CD4-positive, CD25-positive, alpha-beta regulatory T cell (primary cell): Measurements from ENCODE around the gene WFDC1. TPM values are rescaled to one million over a fixed set of nuclear protein-coding genes. Genes with fewer than 3 reads are reported as not detected.
"Not testable (repeated sequence)": the region's sequence is repeated elsewhere in the genome, so short reads cannot be mapped to it uniquely, and the experiment has no call there.

Experiments used
- ATAC-seq, 2 donors: fragments of 150-1000 bp; cut with Tn5 transposase; one replicate each; pipeline ENCODE4 v1.10.0; 2021; ENCODE audit warnings: low read depth in 2 of 2, moderate number of reproducible peaks in 2 of 2, moderate library complexity in 1 of 2
- DNase-seq, 3 donors: peaks; one replicate each; pipeline versions ENCODE4 v3.0.0 to v3.0.0-alpha.2; 2012 to 2022; ENCODE audit warnings: mixed read lengths in 1 of 3
- H3K27ac ChIP-seq: one replicate; pipeline ENCODE4 v1.7.0; 2013; ENCODE audit warnings: mild to moderate bottlenecking, low read length; ENCODE audit not compliant: insufficient read depth, poor library complexity, severe bottlenecking
- H3K27me3 ChIP-seq: one replicate; pipeline ENCODE4 v1.7.0; 2013; ENCODE audit warnings: low read length; ENCODE audit not compliant: control insufficient read depth, insufficient read depth
- H3K36me3 ChIP-seq: one replicate; pipeline ENCODE4 v1.7.0; 2013; ENCODE audit warnings: mild to moderate bottlenecking, low read length, moderate library complexity; ENCODE audit not compliant: control insufficient read depth, insufficient read depth
- H3K4me1 ChIP-seq: 2 replicates; pipeline ENCODE4 v1.7.0; 2013; ENCODE audit warnings: mild to moderate bottlenecking, low read length; ENCODE audit not compliant: insufficient read depth, control insufficient read depth, poor library complexity, severe bottlenecking
- H3K4me3 ChIP-seq: one replicate; pipeline ENCODE4 v1.7.0; 2013; ENCODE audit warnings: low read depth, mild to moderate bottlenecking, low read length, moderate library complexity
- H3K9me3 ChIP-seq, 2 experiments: 1 replicate in 1 of 2; 2 replicates in 1 of 2; pipeline ENCODE4 v1.7.0; 2013; ENCODE audit warnings: low read length in 2 of 2, mild to moderate bottlenecking in 1 of 2, moderate library complexity in 1 of 2; ENCODE audit not compliant: control insufficient read depth in 2 of 2
- H3K27ac Mint-ChIP-seq, 3 donors: one replicate each; pipeline ENCODE4 v1.8.0; 2020 to 2022; ENCODE audit warnings: mild to moderate bottlenecking in 3 of 3, mixed read lengths in 3 of 3, moderate library complexity in 2 of 3
- H3K27me3 Mint-ChIP-seq: one replicate; pipeline ENCODE4 v1.8.0; 2022; ENCODE audit warnings: mild to moderate bottlenecking, mixed read lengths
- H3K36me3 Mint-ChIP-seq: one replicate; pipeline ENCODE4 v1.8.0; 2020; ENCODE audit warnings: mixed read lengths
- H3K4me1 Mint-ChIP-seq, 4 donors: one replicate each; pipeline ENCODE4 v1.8.0; 2020 to 2022; ENCODE audit warnings: mixed read lengths in 4 of 4, mild to moderate bottlenecking in 1 of 4
- H3K4me3 Mint-ChIP-seq, 4 donors: one replicate each; pipeline ENCODE4 v1.8.0; 2020 to 2022; ENCODE audit warnings: mild to moderate bottlenecking in 4 of 4, mixed read lengths in 4 of 4, moderate library complexity in 3 of 4
- H3K9me3 Mint-ChIP-seq, 7 donors: one replicate each; pipeline ENCODE4 v1.8.0; 2020 to 2022; ENCODE audit warnings: mixed read lengths in 7 of 7, mild to moderate bottlenecking in 3 of 7, moderate library complexity in 2 of 7
- polyA plus RNA-seq, 4 donors: library from polyadenylated mRNA; unstranded; fragments of 300-500 nt; fragmentation: Illumina TruSeq; gene quantifications; one replicate each; pipeline ENCODE4 v1.2.3, GENCODE V29; 2021
- total RNA-seq: library from RNA; stranded (reverse); gene quantifications from one replicate; pipeline ENCODE4 v1.2.3, GENCODE V29; 2022

Gene WFDC1
- total and polyA plus RNA-seq, 5 donors from 2014 or later = not detected

GRCh38 chr16:84341528-84342295 lies 47.0 kb downstream of the WFDC1 start:
- Histone ChIP-seq H3K36me3 (no peaks in the 10 kb centered on the region), H3K27ac (no peak overlapping the region), H3K9me3 (no peaks in the 10 kb centered on the region), H3K4me3 (no peak overlapping the region), H3K4me1 (no peaks in the 10 kb centered on the region), H3K27me3 (no peaks in the 10 kb centered on the region)
- H3K4me1 Mint-ChIP-seq = no peaks in the 10 kb centered on the region
- DNase-seq (no peak), ATAC-seq (no peak)
- peaks cover 4% of the 10 kb centered on the region for H3K27me3 Mint-ChIP-seq
- H3K9me3 Mint-ChIP-seq = peaks cover 0 to 8% (median 4%) of the 10 kb centered on the region in 7 donors
- no peak overlapping the region for H3K27ac Mint-ChIP-seq
- H3K36me3 Mint-ChIP-seq = peaks cover 3% of the 10 kb centered on the region
- no peak overlapping the region for H3K4me3 Mint-ChIP-seq

- not testable (repeated sequence) for DNase-seq, H3K9me3 Mint-ChIP-seq, H3K4me3 Mint-ChIP-seq, H3K4me1 ChIP-seq, H3K4me3 ChIP-seq, H3K36me3 Mint-ChIP-seq, H3K27ac ChIP-seq, H3K27ac Mint-ChIP-seq, H3K27me3 Mint-ChIP-seq, ATAC-seq, H3K27me3 ChIP-seq, H3K4me1 Mint-ChIP-seq, H3K36me3 ChIP-seq, H3K9me3 ChIP-seq
Measured at GRCh38 chr16:84343800-84344199, 49.1 kb downstream of the WFDC1 start.

DNA sequence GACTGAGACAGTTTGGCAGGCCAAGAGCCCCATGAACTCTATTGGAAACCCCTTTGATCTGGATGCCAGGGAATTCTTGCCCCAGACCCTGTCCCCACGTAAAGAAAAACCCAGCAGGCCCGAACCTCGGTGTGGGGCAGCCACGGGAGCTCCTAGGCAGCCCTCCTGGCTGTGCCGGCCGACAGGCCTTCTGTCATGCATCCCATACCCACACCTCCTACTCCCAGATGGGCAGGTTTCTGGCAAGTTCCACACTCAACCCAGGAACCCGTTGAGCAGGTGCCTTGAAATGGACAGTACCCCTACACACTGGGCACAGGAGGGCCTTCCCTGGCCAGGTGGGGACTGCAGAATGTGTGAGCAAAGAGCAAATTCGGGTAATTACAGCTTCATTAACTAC lies 50.1 kb downstream of the WFDC1 start:
- no peaks in the 10 kb centered on the region for H3K27me3 ChIP-seq
- peaks cover 4% of the 10 kb centered on the region for H3K27me3 Mint-ChIP-seq
- no peaks in the 10 kb centered on the region for H3K36me3 Mint-ChIP-seq
- H3K9me3 Mint-ChIP-seq = no peaks in the 10 kb centered on the region
- DNase-seq (no peak), ATAC-seq (no peak)
- no peaks in the 10 kb centered on the region for H3K4me1 ChIP-seq
- no peak overlapping the region for H3K27ac ChIP-seq
- H3K27ac Mint-ChIP-seq = no peak overlapping the region
- no peaks in the 10 kb centered on the region for H3K9me3 ChIP-seq
- no peaks in the 10 kb centered on the region for H3K36me3 ChIP-seq
- no peaks in the 10 kb centered on the region for H3K4me1 Mint-ChIP-seq
- no peak overlapping the region for H3K4me3 ChIP-seq
- no peak overlapping the region for H3K4me3 Mint-ChIP-seq

DNA sequence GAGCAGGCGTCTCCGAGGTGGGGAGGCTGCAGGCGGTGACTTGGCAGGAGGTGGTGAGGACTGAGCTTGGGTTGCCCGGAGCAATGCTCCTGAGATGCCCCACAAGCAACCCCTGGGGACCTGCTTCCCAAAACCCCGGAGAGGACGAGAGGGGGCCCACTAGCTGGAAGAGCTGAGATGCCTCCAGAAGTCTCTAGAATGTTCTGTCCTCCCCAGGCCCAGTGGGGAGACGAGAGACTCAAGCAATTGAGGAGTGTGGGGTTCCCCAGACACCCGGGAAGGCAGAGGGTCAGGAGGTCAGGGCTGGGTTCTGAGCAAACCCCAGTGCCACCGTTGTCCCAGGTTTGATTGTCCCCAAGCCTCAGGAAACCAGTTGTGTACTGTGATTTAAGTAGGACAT lies 52.5 kb downstream of the WFDC1 start:
- Histone ChIP-seq H3K4me3 (no peak overlapping the region), H3K27me3 (no peaks in the 10 kb centered on the region), H3K27ac (no peak overlapping the region), H3K4me1 (no peaks in the 10 kb centered on the region), H3K36me3 (no peaks in the 10 kb centered on the region), H3K9me3 (no peaks in the 10 kb centered on the region)
- Mint-ChIP-seq H3K9me3 (no peaks in the 10 kb centered on the region), H3K4me1 (no peaks in the 10 kb centered on the region), H3K36me3 (no peaks in the 10 kb centered on the region), H3K27ac (no peak overlapping the region), H3K27me3 (peaks cover 7% of the 10 kb centered on the region), H3K4me3 (no peak overlapping the region)
- DNase-seq = no peak
- ATAC-seq = no peak

DNA sequence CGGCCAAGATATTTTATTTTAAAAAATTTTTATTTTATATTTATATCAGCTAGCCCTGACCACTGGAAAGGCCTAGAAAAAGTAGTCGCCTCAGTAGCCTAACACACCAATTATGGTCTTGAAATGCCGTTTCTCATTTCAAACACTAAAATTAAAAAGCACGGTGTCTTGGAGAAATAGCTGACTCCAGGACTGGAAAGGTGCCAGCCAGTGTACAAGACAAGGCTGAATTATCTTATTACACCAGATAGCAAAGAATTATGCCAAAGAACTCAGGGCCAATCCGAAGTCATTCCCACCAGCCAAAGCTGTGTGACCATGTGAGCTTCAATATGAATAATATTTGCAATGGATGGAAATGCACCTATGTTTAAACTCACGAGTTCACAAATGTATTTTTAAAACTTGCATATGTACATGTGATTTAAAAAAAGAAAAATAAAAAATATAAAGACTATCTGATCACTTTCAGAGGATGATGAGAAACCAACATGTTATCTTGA lies 53.8 kb downstream of the WFDC1 start:
- Mint-ChIP-seq H3K4me1 (peaks cover 0 to 2% (median 0%) of the 10 kb centered on the region in 4 donors), H3K4me3 (no peak overlapping the region), H3K27me3 (peaks cover 4% of the 10 kb centered on the region), H3K9me3 (no peaks in the 10 kb centered on the region), H3K27ac (no peak overlapping the region), H3K36me3 (no peaks in the 10 kb centered on the region)
- DNase-seq = no peak
- ATAC-seq = no peak
- no peaks in the 10 kb centered on the region for H3K9me3 ChIP-seq
- H3K4me1 ChIP-seq = no peaks in the 10 kb centered on the region
- H3K27me3 ChIP-seq = no peaks in the 10 kb centered on the region
- H3K27ac ChIP-seq = no peak overlapping the region
- H3K4me3 ChIP-seq = no peak overlapping the region
- H3K36me3 ChIP-seq = no peaks in the 10 kb centered on the region

- ATAC-seq (no peak), DNase-seq (no peak)
- Histone ChIP-seq H3K4me3 (no peak overlapping the region), H3K4me1 (no peaks in the 10 kb centered on the region), H3K27ac (no peak overlapping the region), H3K9me3 (no peaks in the 10 kb centered on the region), H3K36me3 (no peaks in the 10 kb centered on the region), H3K27me3 (no peaks in the 10 kb centered on the region)
- no peak overlapping the region for H3K4me3 Mint-ChIP-seq
- H3K9me3 Mint-ChIP-seq = no peaks in the 10 kb centered on the region
- peaks cover 4% of the 10 kb centered on the region for H3K27me3 Mint-ChIP-seq
- H3K4me1 Mint-ChIP-seq = peaks cover 0 to 2% (median 0%) of the 10 kb centered on the region in 4 donors
- no peaks in the 10 kb centered on the region for H3K36me3 Mint-ChIP-seq
- no peak overlapping the region for H3K27ac Mint-ChIP-seq
Measured at GRCh38 chr16:84349862-84350684, 55.4 kb downstream of the WFDC1 start.

DNA sequence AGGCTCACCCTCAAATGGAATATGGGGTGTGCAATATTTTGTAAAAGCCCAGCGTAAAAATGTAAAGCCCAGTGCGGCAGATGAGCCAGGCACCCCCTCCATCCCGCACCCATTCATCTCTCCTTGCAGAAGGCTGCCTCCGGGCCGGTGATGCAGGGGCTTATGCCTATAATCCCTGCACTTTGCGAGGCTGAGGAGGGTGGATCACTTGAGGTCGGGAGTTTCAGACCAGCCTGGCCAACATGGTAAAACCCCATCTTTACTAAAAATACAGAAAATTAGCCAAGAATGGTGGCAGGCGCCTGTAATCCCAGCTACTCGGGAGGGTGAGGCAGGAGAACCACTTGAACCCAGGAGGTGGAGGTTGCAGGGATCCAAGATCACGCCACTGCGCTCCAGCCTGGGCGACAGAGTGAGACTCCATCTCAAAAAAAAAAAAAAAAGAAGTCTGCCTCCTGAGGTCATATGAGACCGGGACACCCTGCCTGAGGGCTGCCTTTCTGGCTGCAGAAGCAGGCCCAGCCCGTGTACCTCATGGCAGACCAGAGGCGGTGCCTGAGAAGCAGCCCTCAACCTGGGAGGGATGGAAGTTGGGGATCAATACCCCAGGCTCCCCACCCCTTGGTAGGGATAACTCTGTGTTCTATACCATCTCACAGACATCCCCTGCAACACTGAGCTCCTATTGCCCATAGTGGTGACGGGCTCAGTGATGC lies 56.2 kb downstream of the WFDC1 start:
- no peaks in the 10 kb centered on the region for H3K4me1 ChIP-seq
- Mint-ChIP-seq H3K4me3 (no peak overlapping the region), H3K36me3 (no peaks in the 10 kb centered on the region), H3K9me3 (no peaks in the 10 kb centered on the region), H3K27me3 (peaks cover 4% of the 10 kb centered on the region), H3K4me1 (peaks cover 0 to 2% (median 0%) of the 10 kb centered on the region in 4 donors), H3K27ac (no peak overlapping the region)
- DNase-seq = no peak
- H3K9me3 ChIP-seq = no peaks in the 10 kb centered on the region
- no peak overlapping the region for H3K27ac ChIP-seq
- ATAC-seq = no peak
- no peaks in the 10 kb centered on the region for H3K27me3 ChIP-seq
- H3K4me3 ChIP-seq = no peak overlapping the region
- no peaks in the 10 kb centered on the region for H3K36me3 ChIP-seq
